IgD-negative memory B cell (primary cell): ENCODE measurements around the gene ZNF48. TPM values are rescaled to one million over a fixed set of nuclear protein-coding genes. Genes with fewer than 3 reads are reported as not detected.

ENCODE experiments used
- H3K27ac Mint-ChIP-seq, 3 donors: one replicate each; pipeline ENCODE4 v1.8.0; 2020 to 2022; ENCODE audit warnings: mild to moderate bottlenecking in 3 of 3, mixed read lengths in 3 of 3, moderate library complexity in 1 of 3
- H3K27me3 Mint-ChIP-seq: one replicate; pipeline ENCODE4 v1.8.0; 2021; ENCODE audit warnings: mixed read lengths
- H3K36me3 Mint-ChIP-seq: one replicate; pipeline ENCODE4 v1.8.0; 2020; ENCODE audit warnings: mild to moderate bottlenecking, mixed read lengths
- H3K4me1 Mint-ChIP-seq, 3 donors: one replicate each; pipeline ENCODE4 v1.8.0; 2020 to 2022; ENCODE audit warnings: mixed read lengths in 3 of 3, mild to moderate bottlenecking in 1 of 3
- H3K4me3 Mint-ChIP-seq, 4 donors: one replicate each; pipeline ENCODE4 v1.8.0; 2020 to 2022; ENCODE audit warnings: mild to moderate bottlenecking in 4 of 4, mixed read lengths in 4 of 4, moderate library complexity in 3 of 4
- H3K9me3 Mint-ChIP-seq, 3 donors: one replicate each; pipeline ENCODE4 v1.8.0; 2020 to 2021; ENCODE audit warnings: mixed read lengths in 3 of 3, mild to moderate bottlenecking in 1 of 3
- polyA plus RNA-seq: library from polyadenylated mRNA; unstranded; fragments of 300-500 nt; fragmentation: Illumina TruSeq; gene quantifications from one replicate; pipeline ENCODE4 v1.2.3, GENCODE V29; 2021

Gene ZNF48
- polyA plus RNA-seq, 1 donor from 2014 or later: 9.7 TPM

- Mint-ChIP-seq H3K4me3 (peak overlapping the region; percentile 74 to 87 (median 80)), H3K27ac (peak overlapping the region in 2 of 3 donors; percentile 86 to 92), H3K4me1 (peaks cover 7 to 11% (median 10%) of the 10 kb centered on the region in 3 donors), H3K27me3 (no peaks in the 10 kb centered on the region), H3K9me3 (no peaks in the 10 kb centered on the region), H3K36me3 (peaks cover 6% of the 10 kb centered on the region)
Measured at GRCh38 chr16:30417529-30418349, 22.5 kb downstream of the ZNF48 start.

DNA sequence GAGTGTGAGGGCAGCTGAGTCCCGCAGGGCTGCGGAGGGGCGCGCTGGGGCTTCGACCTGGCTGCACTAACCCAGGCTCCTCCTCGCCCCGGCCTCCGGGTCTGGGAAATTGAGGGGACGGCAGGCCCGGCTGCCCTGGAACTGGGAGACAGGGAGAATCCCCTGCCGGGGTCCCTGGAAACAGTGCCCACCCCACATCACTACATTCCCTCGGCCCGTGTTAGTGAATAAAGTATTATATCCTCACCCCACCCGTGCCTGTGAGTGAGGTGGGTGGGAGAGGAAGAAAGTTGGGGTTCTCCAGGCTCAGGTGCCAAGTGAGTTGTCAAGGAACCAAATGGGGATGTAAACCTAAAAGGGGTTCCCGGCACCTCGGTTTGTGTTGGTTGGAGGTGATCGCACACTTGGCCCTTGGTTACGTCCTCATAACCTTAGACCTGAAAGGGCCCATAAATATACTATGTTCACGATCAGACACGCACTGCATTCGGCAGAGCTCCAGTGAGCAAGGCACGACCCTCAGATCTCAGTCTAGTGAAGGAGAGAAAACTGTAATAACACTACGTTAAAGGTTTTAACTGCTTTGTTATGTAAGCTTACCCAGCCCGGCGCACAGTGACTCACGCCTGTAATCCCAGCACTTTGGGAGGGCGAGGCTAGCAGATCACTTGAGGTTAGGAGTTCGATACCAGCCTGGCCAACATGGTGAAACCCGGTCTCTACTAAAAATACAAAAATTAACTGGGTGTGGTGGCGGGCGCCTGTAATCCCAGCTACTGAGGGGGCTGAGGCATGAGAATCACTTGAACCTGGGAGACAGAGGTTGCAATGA lies 23.3 kb downstream of the ZNF48 start:
- no peaks in the 10 kb centered on the region for H3K9me3 Mint-ChIP-seq
- no peaks in the 10 kb centered on the region for H3K27me3 Mint-ChIP-seq
- peaks cover 7 to 11% (median 10%) of the 10 kb centered on the region in 3 donors for H3K4me1 Mint-ChIP-seq
- H3K4me3 Mint-ChIP-seq: peak overlapping the region; percentile 74 to 87 (median 78)
- H3K36me3 Mint-ChIP-seq: peaks cover 6% of the 10 kb centered on the region
- peak overlapping the region; percentile 80 to 92 (median 82) for H3K27ac Mint-ChIP-seq

DNA sequence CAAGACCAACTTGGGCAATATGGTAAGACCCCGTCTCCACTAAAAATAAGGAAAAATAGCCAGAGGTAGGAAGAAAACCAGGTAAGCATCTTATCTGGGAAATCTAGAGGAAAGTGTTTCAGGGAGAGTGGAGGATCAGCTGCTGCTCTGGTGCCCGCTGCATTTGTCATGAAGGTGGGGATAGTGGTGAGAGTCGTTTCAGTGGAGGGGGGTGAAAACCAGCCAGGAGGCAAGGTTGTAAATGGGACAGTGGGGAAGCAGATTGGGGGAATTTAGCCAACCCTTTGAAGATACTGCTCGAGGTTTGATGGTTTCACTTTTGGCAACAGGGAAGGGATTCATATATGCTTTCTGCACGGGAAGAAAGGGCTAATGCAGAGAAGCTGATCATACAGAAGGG lies 25.8 kb downstream of the ZNF48 start:
- Mint-ChIP-seq H3K36me3 (peaks cover 7% of the 10 kb centered on the region), H3K27ac (peak overlapping the region in 2 of 3 donors; percentile 2 to 61), H3K27me3 (no peaks in the 10 kb centered on the region), H3K4me3 (peak overlapping the region in 1 of 4 donors; percentile 61), H3K4me1 (peaks cover 7 to 11% (median 10%) of the 10 kb centered on the region in 3 donors), H3K9me3 (no peaks in the 10 kb centered on the region)

GRCh38 chr16:30428055-30428454 lies 32.8 kb downstream of the ZNF48 start:
- Mint-ChIP-seq H3K9me3 (no peaks in the 10 kb centered on the region), H3K27me3 (no peaks in the 10 kb centered on the region), H3K4me1 (peaks cover 0 to 13% (median 12%) of the 10 kb centered on the region in 3 donors), H3K36me3 (peaks cover 4% of the 10 kb centered on the region), H3K27ac (peak overlapping the region in 2 of 3 donors; percentile 6 to 59), H3K4me3 (peak overlapping the region in 3 of 4 donors; percentile 41 to 86 (median 74))

DNA sequence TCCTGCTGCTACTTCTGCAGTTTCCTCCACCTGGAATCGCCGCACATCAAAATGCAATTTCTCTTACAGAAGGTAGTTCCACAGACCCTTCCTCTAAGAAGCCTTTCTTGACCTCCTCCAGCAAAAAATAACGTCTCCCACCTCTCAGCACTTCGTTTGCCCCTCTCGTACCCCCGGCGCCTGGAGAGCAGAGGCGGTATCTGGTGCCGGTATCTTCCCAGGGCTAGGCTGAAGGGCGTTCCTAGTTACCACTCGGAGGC lies 34.1 kb downstream of the ZNF48 start:
- Mint-ChIP-seq H3K27ac (no peak overlapping the region), H3K4me1 (peaks cover 0 to 15% (median 12%) of the 10 kb centered on the region in 3 donors), H3K4me3 (no peak overlapping the region), H3K9me3 (no peaks in the 10 kb centered on the region), H3K27me3 (no peaks in the 10 kb centered on the region), H3K36me3 (peaks cover 4% of the 10 kb centered on the region)

DNA sequence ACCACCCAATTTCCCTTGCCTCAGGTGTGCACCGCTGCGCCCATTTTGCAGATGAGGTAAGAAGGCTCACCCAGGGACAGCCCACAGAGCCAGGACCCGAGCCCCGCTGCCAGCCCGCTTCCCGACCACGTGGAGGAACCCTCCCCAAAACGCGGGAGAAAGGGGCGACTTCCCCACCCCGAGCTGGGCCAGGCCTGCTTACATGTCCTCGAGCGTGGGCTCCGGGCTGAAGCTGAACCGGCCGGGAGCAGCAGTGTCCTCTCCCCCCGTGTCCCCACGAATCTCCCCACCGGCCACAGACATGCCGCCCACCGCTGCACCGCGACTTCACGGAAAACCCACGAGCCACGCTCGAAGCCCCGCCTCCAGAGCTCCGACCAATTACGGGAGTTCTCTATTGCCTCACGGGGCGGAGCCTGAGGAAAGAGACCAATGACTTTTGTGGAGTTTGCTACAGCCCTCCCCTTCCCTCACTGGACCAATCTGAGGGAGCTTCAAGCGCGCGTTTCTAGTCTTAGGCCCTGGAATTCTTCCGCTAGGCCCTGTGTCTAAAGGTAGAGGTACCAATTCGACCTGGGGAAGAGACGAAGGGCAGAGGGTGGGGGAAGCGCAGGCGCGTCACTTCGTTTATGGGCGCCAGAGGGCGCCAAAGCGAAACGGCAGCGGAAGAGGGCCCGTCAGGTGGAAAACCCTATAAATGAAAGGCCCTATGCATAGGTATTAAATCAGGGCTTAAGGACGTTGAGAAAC lies 34.6 kb downstream of the ZNF48 start, which contains the start of gene DCTPP1:
TSS of gene DCTPP1 (minus strand) at position 353 of the 750 bp plus-strand sequence. CDS start at position 303, 50 bp downstream.
- peak within 1 kb of the TSS in 1 of 4 donors; percentile 47 for H3K4me3 Mint-ChIP-seq
- no peaks in the 10 kb centered on the region for H3K9me3 Mint-ChIP-seq
- peaks cover under 1% of the 10 kb centered on the region for H3K36me3 Mint-ChIP-seq
- H3K27ac Mint-ChIP-seq: no peak within 1 kb of the TSS
- H3K27me3 Mint-ChIP-seq: no peaks in the 10 kb centered on the region
- H3K4me1 Mint-ChIP-seq: peaks cover 0 to 17% (median 13%) of the 10 kb centered on the region in 3 donors

DNA sequence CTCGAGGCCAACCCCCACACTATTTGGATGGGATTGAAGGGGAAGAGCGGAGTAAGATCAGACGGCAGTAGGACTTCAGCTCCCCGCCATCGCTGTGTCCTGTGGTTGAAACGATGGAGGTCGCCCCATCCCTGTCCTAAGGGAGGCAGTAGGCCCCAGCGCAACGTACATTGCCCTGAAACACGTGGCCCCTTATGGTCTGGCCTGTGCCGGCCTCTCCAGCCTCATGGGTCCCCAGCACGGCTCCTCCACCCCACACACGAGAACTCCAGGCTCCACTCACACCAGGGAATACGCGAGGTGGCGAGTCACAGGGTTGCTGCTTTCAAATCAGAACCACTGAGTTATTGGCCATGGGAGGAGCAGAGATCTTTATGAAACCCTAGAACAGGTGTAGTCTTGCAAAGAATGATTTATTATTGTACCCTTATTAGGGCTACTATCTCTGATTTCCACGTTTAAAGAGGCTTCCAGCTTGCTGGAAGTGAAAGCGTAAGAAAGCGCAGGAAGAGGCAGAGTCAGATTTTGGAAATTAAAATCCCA lies 35.3 kb downstream of the ZNF48 start:
- no peaks in the 10 kb centered on the region for H3K9me3 Mint-ChIP-seq
- H3K27me3 Mint-ChIP-seq: no peaks in the 10 kb centered on the region
- H3K4me1 Mint-ChIP-seq: peaks cover 0 to 17% (median 13%) of the 10 kb centered on the region in 3 donors
- H3K36me3 Mint-ChIP-seq: no peaks in the 10 kb centered on the region
- H3K27ac Mint-ChIP-seq: no peak overlapping the region
- no peak overlapping the region for H3K4me3 Mint-ChIP-seq

GRCh38 chr16:30434852-30435251 lies 39.6 kb downstream of the ZNF48 start:
- Mint-ChIP-seq H3K27ac (peak overlapping the region in 1 of 3 donors; percentile 1), H3K4me1 (peaks cover 8 to 11% (median 10%) of the 10 kb centered on the region in 3 donors), H3K36me3 (no peaks in the 10 kb centered on the region), H3K27me3 (no peaks in the 10 kb centered on the region), H3K4me3 (peak overlapping the region in 1 of 4 donors; percentile 19), H3K9me3 (no peaks in the 10 kb centered on the region)

- H3K36me3 Mint-ChIP-seq: peaks cover 2% of the 10 kb centered on the region
- peaks cover 13 to 20% (median 19%) of the 10 kb centered on the region in 3 donors for H3K4me1 Mint-ChIP-seq
- H3K27ac Mint-ChIP-seq: peak overlapping the region in 1 of 3 donors; percentile 86
- peak overlapping the region in 1 of 4 donors; percentile 52 for H3K4me3 Mint-ChIP-seq
- H3K27me3 Mint-ChIP-seq: no peaks in the 10 kb centered on the region
- H3K9me3 Mint-ChIP-seq: no peaks in the 10 kb centered on the region
Measured at GRCh38 chr16:30437511-30438046, 42.4 kb downstream of the ZNF48 start.

GRCh38 chr16:30438835-30439234 lies 43.6 kb downstream of the ZNF48 start:
- Mint-ChIP-seq H3K9me3 (peaks cover 0 to 2% (median 0%) of the 10 kb centered on the region in 3 donors), H3K4me1 (peaks cover 21 to 28% (median 27%) of the 10 kb centered on the region in 3 donors), H3K4me3 (peak overlapping the region; percentile 41 to 89 (median 76)), H3K36me3 (peaks cover 8% of the 10 kb centered on the region), H3K27me3 (no peaks in the 10 kb centered on the region), H3K27ac (peak overlapping the region in 2 of 3 donors; percentile 46 to 85)

- no peaks in the 10 kb centered on the region for H3K27me3 Mint-ChIP-seq
- peaks cover 8% of the 10 kb centered on the region for H3K36me3 Mint-ChIP-seq
- peak overlapping the region in 1 of 3 donors; percentile 39 for H3K27ac Mint-ChIP-seq
- H3K4me1 Mint-ChIP-seq: peaks cover 25 to 33% (median 28%) of the 10 kb centered on the region in 3 donors
- H3K9me3 Mint-ChIP-seq: peaks cover 0 to 2% (median 0%) of the 10 kb centered on the region in 3 donors
- H3K4me3 Mint-ChIP-seq: peak overlapping the region in 3 of 4 donors; percentile 38 to 89 (median 72)
Measured at GRCh38 chr16:30439720-30440348, 44.6 kb downstream of the ZNF48 start.

- Mint-ChIP-seq H3K4me3 (peak overlapping the region; percentile 26 to 99 (median 92)), H3K36me3 (peaks cover 12% of the 10 kb centered on the region), H3K27me3 (no peaks in the 10 kb centered on the region), H3K27ac (no peak overlapping the region), H3K4me1 (peaks cover 31 to 42% (median 34%) of the 10 kb centered on the region in 3 donors), H3K9me3 (peaks cover 0 to 2% (median 0%) of the 10 kb centered on the region in 3 donors)
Measured at GRCh38 chr16:30443631-30444030, 48.4 kb downstream of the ZNF48 start.

DNA sequence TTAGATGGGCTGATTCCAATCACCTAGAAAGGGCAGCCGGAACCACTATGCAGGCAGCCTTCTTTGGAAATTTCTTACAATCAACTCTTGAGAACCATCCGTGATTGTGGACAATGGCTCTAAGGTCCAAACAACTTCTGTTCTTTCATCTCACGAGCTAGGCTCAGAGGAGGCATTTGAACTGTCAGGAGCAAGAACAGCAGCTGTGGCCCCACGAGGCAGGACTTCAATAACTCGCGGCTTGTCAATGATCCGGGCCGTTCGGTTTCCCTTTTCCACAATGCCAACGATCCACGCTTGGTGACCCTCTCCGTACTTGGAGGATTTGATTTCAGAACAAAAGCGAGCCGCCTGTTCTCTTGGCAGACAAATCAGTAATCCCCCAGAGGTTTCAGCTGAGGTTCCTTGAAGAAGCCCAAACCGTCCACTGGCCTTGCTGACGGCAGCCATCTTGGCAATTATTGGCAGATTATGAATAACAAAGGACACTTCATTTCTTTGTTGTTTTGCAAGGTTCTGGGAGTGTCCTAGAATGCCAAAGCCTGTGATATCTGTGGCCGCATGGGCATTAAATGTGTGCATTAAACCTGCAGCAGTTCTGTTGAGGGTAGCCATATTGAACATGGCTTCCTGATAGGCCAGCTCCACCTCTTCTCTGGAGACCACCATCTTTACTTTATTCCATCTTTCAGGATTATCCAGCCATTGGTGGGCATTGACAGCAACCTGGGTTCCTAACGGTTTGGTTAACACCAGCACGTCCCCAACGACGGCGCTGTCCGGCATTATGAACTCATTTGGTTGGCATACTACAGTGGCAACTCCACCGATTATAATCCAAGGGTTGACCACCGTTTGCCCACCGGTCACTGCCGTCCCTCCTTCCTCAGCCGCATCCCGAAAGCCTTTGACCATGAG lies 49.3 kb downstream of the ZNF48 start:
- Mint-ChIP-seq H3K27ac (no peak overlapping the region), H3K36me3 (peaks cover 12% of the 10 kb centered on the region), H3K4me3 (peak overlapping the region; percentile 89 to 99 (median 95)), H3K4me1 (peaks cover 26 to 36% (median 29%) of the 10 kb centered on the region in 3 donors), H3K27me3 (no peaks in the 10 kb centered on the region), H3K9me3 (peaks cover 0 to 2% (median 0%) of the 10 kb centered on the region in 3 donors)
